ENCODE data around the gene HIC1. TPM values are rescaled to one million over a fixed set of nuclear protein-coding genes. Genes with fewer than 3 reads are reported as not detected.

Gene HIC1
- total RNA-seq, 4 donors from 2014 or later, result 27.6 to 64.7 (median 50.0) TPM

GRCh38 chr17:2053380-2054261 lies 1.3 kb upstream of the HIC1 start:
- Histone ChIP-seq H3K4me1 (peaks cover 3 to 79% (median 41%) of the 10 kb centered on the region in 4 donors), H3K27me3 (peaks cover 0 to 18% of the 10 kb centered on the region in 2 donors), H3K36me3 (peaks cover 0 to 22% (median 0%) of the 10 kb centered on the region in 3 donors), H3K9me3 (no peaks in the 10 kb centered on the region), H3K27ac (peak overlapping the region in 3 of 4 donors; percentile 55 to 92 (median 92)), H3K4me3 (peak overlapping the region; percentile 14 to 69 (median 48))
- TF ChIP-seq POLR2A (IDR thresholded peaks at IDR 0.05), result peak in 1 of 2 donors; percentile 18
- TF ChIP-seq CTCF (IDR thresholded peaks at IDR 0.05), result peak; percentile 51 to 81 (median 67)
- peak in 1 of 2 donors; percentile 27 for TF ChIP-seq EP300 (IDR thresholded peaks at IDR 0.05)
- WGBS, 2 donors, result 4 to 10% methylated on average over 31 to 76 of the region's 84 CpGs
- DNase-seq (ENCODE audit: low spot score in 2 of 2), result peak; percentile 73 to 76

DNA sequence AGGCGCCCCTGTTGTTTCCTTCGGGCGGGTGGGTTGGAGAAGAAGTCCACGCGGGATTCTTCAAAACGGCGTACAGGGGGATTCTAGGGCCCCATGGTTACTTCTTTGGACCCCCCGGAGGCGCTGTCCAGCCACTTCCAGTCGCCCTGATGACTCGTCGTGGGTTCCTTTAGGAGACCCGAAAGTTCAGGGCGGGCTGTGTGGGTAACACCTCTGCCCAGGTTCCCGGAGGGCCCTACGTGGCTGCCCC lies 716 bp upstream of the HIC1 start:
- peaks cover 3 to 79% (median 41%) of the 10 kb centered on the region in 4 donors for H3K4me1 ChIP-seq

GRCh38 chr17:2055292-2056205 lies 646 bp downstream of the HIC1 start:
- H3K4me1 ChIP-seq, result peaks cover 3 to 84% (median 44%) of the 10 kb centered on the region in 4 donors

More for the DNA sequence above, 716 bp upstream of the HIC1 start:
- 3 to 4% methylated on average over 13 to 15 of the region's 16 CpGs for WGBS, 2 donors
- DNase-seq (ENCODE audit: low spot score in 2 of 2), result no peak
- TF ChIP-seq POLR2A (IDR thresholded peaks at IDR 0.05), result no peak
- no peak for TF ChIP-seq EP300 (IDR thresholded peaks at IDR 0.05)
- no peak for TF ChIP-seq CTCF (IDR thresholded peaks at IDR 0.05)
- Histone ChIP-seq H3K4me3 (peak overlapping the region; percentile 14 to 69 (median 48)), H3K9me3 (no peaks in the 10 kb centered on the region), H3K27me3 (peaks cover 0 to 23% of the 10 kb centered on the region in 2 donors), H3K36me3 (peaks cover 0 to 22% (median 0%) of the 10 kb centered on the region in 3 donors), H3K27ac (peak overlapping the region in 3 of 4 donors; percentile 55 to 92 (median 92))

More at GRCh38 chr17:2055292-2056205, 646 bp downstream of the HIC1 start:
- H3K36me3 ChIP-seq, result peaks cover 0 to 34% (median 0%) of the 10 kb centered on the region in 3 donors
- H3K27me3 ChIP-seq, result peaks cover 0 to 23% of the 10 kb centered on the region in 2 donors
- H3K27ac ChIP-seq, result peak overlapping the region; percentile 87 to 92 (median 91)
- TF ChIP-seq POLR2A (IDR thresholded peaks at IDR 0.05) (no peak), EP300 (IDR thresholded peaks at IDR 0.05) (no peak), CTCF (IDR thresholded peaks at IDR 0.05) (no peak)
- H3K9me3 ChIP-seq, result no peaks in the 10 kb centered on the region
- DNase-seq (ENCODE audit: low spot score in 2 of 2), result no peak
- WGBS, 2 donors, result 3 to 5% methylated on average over 32 to 35 of the region's 113 CpGs
- peak overlapping the region; percentile 49 to 69 (median 58) for H3K4me3 ChIP-seq
